WTC11 (cell line): ENCODE measurements around the gene TANGO6. TPM values are rescaled to one million over a fixed set of nuclear protein-coding genes. Genes with fewer than 3 reads are reported as not detected.

Source experiments
- ATAC-seq: fragments of 200-7000 bp; cut with Tn5 transposase; 2 replicates; pipeline ENCODE4 v1.10.0; 2021; ENCODE audit warnings: mild to moderate bottlenecking, moderate library complexity
- CTCF ChIA-PET: fragments of 300-600 bp; sonication (Branson Sonifier 250); formaldehyde crosslinking; loops from one replicate; lab custom pipeline; 2021; ENCODE audit warnings: antibody characterized with exemption; lab: Charles Lee
- POLR2A ChIA-PET: fragments of 350-600 bp; sonication (Branson Sonifier 250); formaldehyde crosslinking; loops from one replicate; lab custom pipeline; 2021; ENCODE audit warnings: antibody characterized with exemption; lab: Charles Lee
- DNase-seq: peaks from one replicate; pipeline ENCODE4 v3.0.0; 2021; ENCODE audit warnings: low spot score
- H3K27ac Mint-ChIP-seq: 2 replicates; pipeline ENCODE4 v1.8.0; 2021; ENCODE audit warnings: mixed read lengths
- H3K27me3 Mint-ChIP-seq: 2 replicates; pipeline ENCODE4 v1.8.0; 2021; ENCODE audit warnings: low read depth, mild to moderate bottlenecking, moderate library complexity, mixed read lengths
- H3K36me3 Mint-ChIP-seq: 2 replicates; pipeline ENCODE4 v1.8.0; 2021; ENCODE audit warnings: mixed read lengths
- H3K4me1 Mint-ChIP-seq: 2 replicates; pipeline ENCODE4 v1.8.0; 2022; ENCODE audit warnings: mixed read lengths
- H3K4me3 Mint-ChIP-seq: 2 replicates; pipeline ENCODE4 v1.8.0; 2021; ENCODE audit warnings: mild to moderate bottlenecking, moderate library complexity, mixed read lengths
- H3K9me3 Mint-ChIP-seq: 2 replicates; pipeline ENCODE4 v1.8.0; 2021; ENCODE audit warnings: mixed read lengths
- FOXK1 ChIP-seq: sonication (generic); formaldehyde crosslinking; IDR thresholded peaks from 2 replicates; pipeline ENCODE4 v1.8.0; 2022; ENCODE audit warnings: mild to moderate bottlenecking, moderate library complexity, missing genetic modification reagents
- GABPB1 ChIP-seq: sonication (generic); formaldehyde crosslinking; IDR thresholded peaks from 2 replicates; pipeline ENCODE4 v1.8.1; 2023; ENCODE audit warnings: mild to moderate bottlenecking, missing genetic modification reagents
- KAT7 ChIP-seq: sonication (generic); formaldehyde crosslinking; IDR thresholded peaks from 2 replicates; pipeline ENCODE4 v1.8.1; 2023; ENCODE audit warnings: missing genetic modification reagents, mild to moderate bottlenecking, borderline replicate concordance
- NFATC4 ChIP-seq: fragments of 250-450 bp; sonication (Bioruptor Pico); IDR thresholded peaks from 2 replicates; pipeline ENCODE4 v1.9.0; 2021; ENCODE audit warnings: mild to moderate bottlenecking
- NR2C2 ChIP-seq: sonication (generic); formaldehyde crosslinking; IDR thresholded peaks from 2 replicates; pipeline ENCODE4 v1.8.0; 2022; ENCODE audit warnings: mild to moderate bottlenecking, missing genetic modification reagents
- NR3C1 ChIP-seq: sonication (generic); formaldehyde crosslinking; conservative IDR thresholded peaks from 2 replicates; pipeline ENCODE4 v1.8.1; 2023; ENCODE audit warnings: low read depth, mild to moderate bottlenecking, missing genetic modification reagents
- SMAD4 ChIP-seq: sonication (generic); formaldehyde crosslinking; IDR thresholded peaks from 2 replicates; pipeline ENCODE4 v1.8.0; 2022; ENCODE audit warnings: mild to moderate bottlenecking, missing genetic modification reagents
- SOX15 ChIP-seq: fragments of 250-450 bp; sonication (Bioruptor Pico); IDR thresholded peaks from 2 replicates; pipeline ENCODE4 v1.9.0; 2021; ENCODE audit warnings: mild to moderate bottlenecking
- SP1 ChIP-seq: sonication (generic); formaldehyde crosslinking; conservative IDR thresholded peaks from 2 replicates; pipeline ENCODE4 v1.8.1; 2022; ENCODE audit warnings: missing genetic modification reagents
- ZNF138 ChIP-seq: sonication (generic); formaldehyde crosslinking; conservative IDR thresholded peaks from 2 replicates; pipeline ENCODE4 v1.8.1; 2022; ENCODE audit warnings: mild to moderate bottlenecking, moderate library complexity, missing genetic modification reagents
- ZNF232 ChIP-seq: sonication (generic); formaldehyde crosslinking; IDR thresholded peaks from 2 replicates; pipeline ENCODE4 v1.8.0; 2022; ENCODE audit warnings: mild to moderate bottlenecking, missing genetic modification reagents
- ZNF317 ChIP-seq: sonication (generic); formaldehyde crosslinking; IDR thresholded peaks from 2 replicates; pipeline ENCODE4 v1.8.1; 2023; ENCODE audit warnings: low read depth, mild to moderate bottlenecking, moderate library complexity, missing genetic modification reagents, borderline replicate concordance
- ZNF671 ChIP-seq: fragments of 250-450 bp; sonication (Bioruptor Pico); IDR thresholded peaks from 2 replicates; pipeline ENCODE4 v1.8.0; 2021; ENCODE audit warnings: mild to moderate bottlenecking
- total RNA-seq: library from RNA; stranded (reverse); gene quantifications from 3 replicates; pipeline ENCODE4 v1.2.3, GENCODE V29; 2021
- TF ChIP-seq, protein P1 (sequence below): sonication (generic); formaldehyde crosslinking; IDR thresholded peaks from 2 replicates; pipeline ENCODE4 v1.8.0; 2023; ENCODE audit warnings: mild to moderate bottlenecking, missing genetic modification reagents
- TF ChIP-seq, protein P2 (sequence below): fragments of 250-450 bp; sonication (Bioruptor Pico); IDR thresholded peaks from 2 replicates; pipeline ENCODE4 v1.9.0; 2021; ENCODE audit warnings: moderate library complexity, mild to moderate bottlenecking, inconsistent platforms, borderline replicate concordance
- TF ChIP-seq, protein P3 (sequence below): sonication (generic); formaldehyde crosslinking; IDR thresholded peaks from 2 replicates; pipeline ENCODE4 v1.8.1; 2023; ENCODE audit warnings: mild to moderate bottlenecking, missing genetic modification reagents, borderline replicate concordance
- TF ChIP-seq, protein P4 (sequence below): fragments of 250-450 bp; sonication (Bioruptor Pico); IDR thresholded peaks from 2 replicates; pipeline ENCODE4 v1.9.0; 2021; ENCODE audit warnings: mild to moderate bottlenecking
- TF ChIP-seq, protein P5 (sequence below): sonication (generic); formaldehyde crosslinking; IDR thresholded peaks from 2 replicates; pipeline ENCODE4 v1.8.0; 2022; ENCODE audit warnings: mild to moderate bottlenecking, missing genetic modification reagents

TANGO6 gene
- total RNA-seq, 1 experiment from 2014 or later = 15.6 TPM

DNA sequence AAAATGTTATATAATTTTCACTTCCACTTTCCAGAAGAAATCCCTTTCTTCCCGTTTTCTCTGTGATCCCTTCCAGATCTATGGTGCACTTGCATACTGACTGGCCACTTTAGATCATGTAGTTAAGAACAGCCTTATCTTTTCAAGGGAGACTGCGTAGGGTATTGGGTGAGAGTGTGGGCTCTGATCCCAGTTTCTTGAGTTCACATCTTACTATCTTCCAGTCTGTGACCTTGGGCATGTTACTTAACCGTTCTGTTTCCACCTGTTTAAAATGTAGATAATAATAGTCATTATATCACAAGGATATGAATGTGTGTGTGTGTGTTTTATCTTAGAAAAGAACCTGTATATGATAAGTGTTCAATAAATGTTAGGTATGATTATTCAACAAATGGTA, 83.7 kb downstream of the TANGO6 start:
- Mint-ChIP-seq H3K36me3 (peaks cover 31% of the 10 kb centered on the region), H3K4me1 (no peaks in the 10 kb centered on the region), H3K4me3 (no peak overlapping the region), H3K27me3 (no peaks in the 10 kb centered on the region), H3K9me3 (no peaks in the 10 kb centered on the region), H3K27ac (no peak overlapping the region)
- TF ChIP-seq ZNF671 (CRISPR knock-in tag) (no peak), GABPB1 (CRISPR knock-in tag) (no peak), FOXK1 (CRISPR knock-in tag) (no peak), ZNF232 (CRISPR knock-in tag) (no peak), ZNF138 (CRISPR knock-in tag) (no peak), NR3C1 (CRISPR knock-in tag) (no peak), SOX15 (no peak), SP1 (CRISPR knock-in tag) (no peak), SMAD4 (CRISPR knock-in tag) (no peak), ZNF317 (CRISPR knock-in tag) (no peak), KAT7 (CRISPR knock-in tag) (no peak)
- TF ChIP-seq, protein P1, sequence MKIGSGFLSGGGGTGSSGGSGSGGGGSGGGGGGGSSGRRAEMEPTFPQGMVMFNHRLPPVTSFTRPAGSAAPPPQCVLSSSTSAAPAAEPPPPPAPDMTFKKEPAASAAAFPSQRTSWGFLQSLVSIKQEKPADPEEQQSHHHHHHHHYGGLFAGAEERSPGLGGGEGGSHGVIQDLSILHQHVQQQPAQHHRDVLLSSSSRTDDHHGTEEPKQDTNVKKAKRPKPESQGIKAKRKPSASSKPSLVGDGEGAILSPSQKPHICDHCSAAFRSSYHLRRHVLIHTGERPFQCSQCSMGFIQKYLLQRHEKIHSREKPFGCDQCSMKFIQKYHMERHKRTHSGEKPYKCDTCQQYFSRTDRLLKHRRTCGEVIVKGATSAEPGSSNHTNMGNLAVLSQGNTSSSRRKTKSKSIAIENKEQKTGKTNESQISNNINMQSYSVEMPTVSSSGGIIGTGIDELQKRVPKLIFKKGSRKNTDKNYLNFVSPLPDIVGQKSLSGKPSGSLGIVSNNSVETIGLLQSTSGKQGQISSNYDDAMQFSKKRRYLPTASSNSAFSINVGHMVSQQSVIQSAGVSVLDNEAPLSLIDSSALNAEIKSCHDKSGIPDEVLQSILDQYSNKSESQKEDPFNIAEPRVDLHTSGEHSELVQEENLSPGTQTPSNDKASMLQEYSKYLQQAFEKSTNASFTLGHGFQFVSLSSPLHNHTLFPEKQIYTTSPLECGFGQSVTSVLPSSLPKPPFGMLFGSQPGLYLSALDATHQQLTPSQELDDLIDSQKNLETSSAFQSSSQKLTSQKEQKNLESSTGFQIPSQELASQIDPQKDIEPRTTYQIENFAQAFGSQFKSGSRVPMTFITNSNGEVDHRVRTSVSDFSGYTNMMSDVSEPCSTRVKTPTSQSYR (CRISPR knock-in tag) = no peak
- DNase-seq = no peak
- ATAC-seq = no peak
- ChIA-PET CTCF (no interaction called here), POLR2A (interaction anchor here (0.6 kb wide), 1 partner anchor 210 kb away, joined by 3 read pairs; no protein-coding TSS in a partner anchor)

DNA sequence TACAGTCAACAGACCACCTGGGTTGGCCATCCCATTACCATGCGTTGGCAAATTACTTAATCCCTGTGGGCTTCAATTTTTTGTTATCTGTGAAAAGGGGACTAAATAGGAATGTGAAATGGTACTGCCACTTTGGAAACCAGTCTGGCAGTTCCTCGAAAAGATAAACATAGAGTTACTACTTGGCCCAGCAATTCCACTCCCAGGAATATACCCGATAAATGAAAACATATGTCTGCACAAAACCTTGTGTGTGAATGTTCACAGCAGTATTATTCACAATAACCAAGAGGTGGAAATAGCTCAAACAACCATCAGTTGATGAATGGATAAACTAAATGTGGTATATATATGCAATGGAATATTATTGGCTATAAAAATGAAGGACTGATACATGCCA, 87.9 kb downstream of the TANGO6 start:
- ATAC-seq = no peak
- Mint-ChIP-seq H3K9me3 (peaks cover 15% of the 10 kb centered on the region), H3K36me3 (peaks cover 50% of the 10 kb centered on the region), H3K4me1 (no peaks in the 10 kb centered on the region), H3K4me3 (no peak overlapping the region), H3K27me3 (no peaks in the 10 kb centered on the region), H3K27ac (no peak overlapping the region)
- no peak for DNase-seq
- CTCF ChIA-PET = no interaction called here
- TF ChIP-seq NFATC4 (CRISPR knock-in tag) (no peak), NR2C2 (no peak), ZNF317 (CRISPR knock-in tag) (no peak)
- TF ChIP-seq, protein P2, sequence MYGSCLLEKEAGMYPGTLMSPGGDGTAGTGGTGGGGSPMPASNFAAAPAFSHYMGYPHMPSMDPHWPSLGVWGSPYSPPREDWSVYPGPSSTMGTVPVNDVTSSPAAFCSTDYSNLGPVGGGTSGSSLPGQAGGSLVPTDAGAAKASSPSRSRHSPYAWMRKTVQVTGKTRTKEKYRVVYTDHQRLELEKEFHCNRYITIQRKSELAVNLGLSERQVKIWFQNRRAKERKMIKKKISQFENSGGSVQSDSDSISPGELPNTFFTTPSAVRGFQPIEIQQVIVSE = no peak
- TF ChIP-seq, protein P3, sequence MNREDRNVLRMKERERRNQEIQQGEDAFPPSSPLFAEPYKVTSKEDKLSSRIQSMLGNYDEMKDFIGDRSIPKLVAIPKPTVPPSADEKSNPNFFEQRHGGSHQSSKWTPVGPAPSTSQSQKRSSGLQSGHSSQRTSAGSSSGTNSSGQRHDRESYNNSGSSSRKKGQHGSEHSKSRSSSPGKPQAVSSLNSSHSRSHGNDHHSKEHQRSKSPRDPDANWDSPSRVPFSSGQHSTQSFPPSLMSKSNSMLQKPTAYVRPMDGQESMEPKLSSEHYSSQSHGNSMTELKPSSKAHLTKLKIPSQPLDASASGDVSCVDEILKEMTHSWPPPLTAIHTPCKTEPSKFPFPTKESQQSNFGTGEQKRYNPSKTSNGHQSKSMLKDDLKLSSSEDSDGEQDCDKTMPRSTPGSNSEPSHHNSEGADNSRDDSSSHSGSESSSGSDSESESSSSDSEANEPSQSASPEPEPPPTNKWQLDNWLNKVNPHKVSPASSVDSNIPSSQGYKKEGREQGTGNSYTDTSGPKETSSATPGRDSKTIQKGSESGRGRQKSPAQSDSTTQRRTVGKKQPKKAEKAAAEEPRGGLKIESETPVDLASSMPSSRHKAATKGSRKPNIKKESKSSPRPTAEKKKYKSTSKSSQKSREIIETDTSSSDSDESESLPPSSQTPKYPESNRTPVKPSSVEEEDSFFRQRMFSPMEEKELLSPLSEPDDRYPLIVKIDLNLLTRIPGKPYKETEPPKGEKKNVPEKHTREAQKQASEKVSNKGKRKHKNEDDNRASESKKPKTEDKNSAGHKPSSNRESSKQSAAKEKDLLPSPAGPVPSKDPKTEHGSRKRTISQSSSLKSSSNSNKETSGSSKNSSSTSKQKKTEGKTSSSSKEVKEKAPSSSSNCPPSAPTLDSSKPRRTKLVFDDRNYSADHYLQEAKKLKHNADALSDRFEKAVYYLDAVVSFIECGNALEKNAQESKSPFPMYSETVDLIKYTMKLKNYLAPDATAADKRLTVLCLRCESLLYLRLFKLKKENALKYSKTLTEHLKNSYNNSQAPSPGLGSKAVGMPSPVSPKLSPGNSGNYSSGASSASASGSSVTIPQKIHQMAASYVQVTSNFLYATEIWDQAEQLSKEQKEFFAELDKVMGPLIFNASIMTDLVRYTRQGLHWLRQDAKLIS (CRISPR knock-in tag) = no peak
- TF ChIP-seq, protein P4, sequence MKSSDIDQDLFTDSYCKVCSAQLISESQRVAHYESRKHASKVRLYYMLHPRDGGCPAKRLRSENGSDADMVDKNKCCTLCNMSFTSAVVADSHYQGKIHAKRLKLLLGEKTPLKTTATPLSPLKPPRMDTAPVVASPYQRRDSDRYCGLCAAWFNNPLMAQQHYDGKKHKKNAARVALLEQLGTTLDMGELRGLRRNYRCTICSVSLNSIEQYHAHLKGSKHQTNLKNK = no peak
- TF ChIP-seq, protein P5, sequence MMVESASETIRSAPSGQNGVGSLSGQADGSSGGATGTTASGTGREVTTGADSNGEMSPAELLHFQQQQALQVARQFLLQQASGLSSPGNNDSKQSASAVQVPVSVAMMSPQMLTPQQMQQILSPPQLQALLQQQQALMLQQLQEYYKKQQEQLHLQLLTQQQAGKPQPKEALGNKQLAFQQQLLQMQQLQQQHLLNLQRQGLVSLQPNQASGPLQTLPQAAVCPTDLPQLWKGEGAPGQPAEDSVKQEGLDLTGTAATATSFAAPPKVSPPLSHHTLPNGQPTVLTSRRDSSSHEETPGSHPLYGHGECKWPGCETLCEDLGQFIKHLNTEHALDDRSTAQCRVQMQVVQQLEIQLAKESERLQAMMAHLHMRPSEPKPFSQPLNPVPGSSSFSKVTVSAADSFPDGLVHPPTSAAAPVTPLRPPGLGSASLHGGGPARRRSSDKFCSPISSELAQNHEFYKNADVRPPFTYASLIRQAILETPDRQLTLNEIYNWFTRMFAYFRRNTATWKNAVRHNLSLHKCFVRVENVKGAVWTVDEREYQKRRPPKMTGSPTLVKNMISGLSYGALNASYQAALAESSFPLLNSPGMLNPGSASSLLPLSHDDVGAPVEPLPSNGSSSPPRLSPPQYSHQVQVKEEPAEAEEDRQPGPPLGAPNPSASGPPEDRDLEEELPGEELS (CRISPR knock-in tag) = no peak
- POLR2A ChIA-PET = no interaction called here
